NOMO-1 treated with dmso at 0.1 percent for 144 hours (cell line): ENCODE data around the gene ZNF557.

Source experiments
- DNase-seq: peaks from one replicate; lab custom pipeline; 2025; ENCODE audit not compliant: unreplicated experiment; lab: John Stamatoyannopoulos, UW

ZNF557 gene

DNA sequence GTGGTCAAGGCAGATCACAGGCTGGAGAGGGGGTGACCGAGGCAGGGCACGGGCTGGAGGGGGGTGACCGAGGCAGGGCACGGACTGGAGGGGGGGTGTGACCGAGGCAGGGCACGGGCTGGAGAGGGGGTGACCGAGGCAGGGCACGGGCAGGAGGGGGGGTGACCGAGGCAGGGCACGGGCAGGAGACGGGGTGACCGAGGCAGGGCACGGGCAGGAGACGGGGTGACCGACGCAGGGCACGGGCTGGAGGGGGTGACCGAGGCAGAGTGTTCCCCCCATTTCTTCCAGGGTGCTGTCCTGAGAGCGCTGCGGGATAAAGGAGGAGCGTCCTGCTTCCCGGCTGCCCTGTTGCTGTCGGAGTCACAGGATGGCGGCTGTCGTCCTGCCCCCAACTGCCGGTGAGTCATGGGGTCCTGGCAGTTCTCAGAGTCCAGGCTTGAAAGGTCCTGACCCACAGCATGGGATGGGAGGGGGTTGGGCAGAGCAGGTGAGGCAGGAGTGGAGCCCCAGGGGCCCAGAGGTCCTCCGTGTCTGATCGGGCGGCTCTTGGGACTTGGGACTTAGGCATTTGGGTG is 5.3 kb downstream of the ZNF557 start:
- no peak for DNase-seq

DNA sequence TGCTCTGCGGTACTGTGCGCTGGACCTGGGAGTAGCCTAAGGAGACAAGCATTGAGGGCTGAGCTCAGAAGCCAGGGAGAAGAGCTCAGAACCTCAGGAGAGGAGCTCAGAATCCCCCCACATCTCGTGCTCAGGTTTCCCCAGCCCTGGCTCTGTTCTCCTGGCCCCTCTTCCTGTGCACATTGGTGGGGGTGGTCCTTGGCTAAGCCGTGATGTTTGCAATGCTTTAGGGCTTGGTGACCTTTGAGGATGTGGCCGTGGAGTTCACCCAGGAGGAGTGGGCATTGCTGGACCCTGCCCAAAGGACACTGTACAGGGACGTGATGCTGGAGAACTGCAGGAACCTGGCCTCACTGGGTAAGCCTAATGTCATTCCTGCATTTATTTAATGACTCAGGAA is 6.6 kb downstream of the ZNF557 start:
- no peak for DNase-seq

- no peak for DNase-seq
Observed at GRCh38 chr19:7078008-7078407, 8.5 kb downstream of the ZNF557 start.

DNA sequence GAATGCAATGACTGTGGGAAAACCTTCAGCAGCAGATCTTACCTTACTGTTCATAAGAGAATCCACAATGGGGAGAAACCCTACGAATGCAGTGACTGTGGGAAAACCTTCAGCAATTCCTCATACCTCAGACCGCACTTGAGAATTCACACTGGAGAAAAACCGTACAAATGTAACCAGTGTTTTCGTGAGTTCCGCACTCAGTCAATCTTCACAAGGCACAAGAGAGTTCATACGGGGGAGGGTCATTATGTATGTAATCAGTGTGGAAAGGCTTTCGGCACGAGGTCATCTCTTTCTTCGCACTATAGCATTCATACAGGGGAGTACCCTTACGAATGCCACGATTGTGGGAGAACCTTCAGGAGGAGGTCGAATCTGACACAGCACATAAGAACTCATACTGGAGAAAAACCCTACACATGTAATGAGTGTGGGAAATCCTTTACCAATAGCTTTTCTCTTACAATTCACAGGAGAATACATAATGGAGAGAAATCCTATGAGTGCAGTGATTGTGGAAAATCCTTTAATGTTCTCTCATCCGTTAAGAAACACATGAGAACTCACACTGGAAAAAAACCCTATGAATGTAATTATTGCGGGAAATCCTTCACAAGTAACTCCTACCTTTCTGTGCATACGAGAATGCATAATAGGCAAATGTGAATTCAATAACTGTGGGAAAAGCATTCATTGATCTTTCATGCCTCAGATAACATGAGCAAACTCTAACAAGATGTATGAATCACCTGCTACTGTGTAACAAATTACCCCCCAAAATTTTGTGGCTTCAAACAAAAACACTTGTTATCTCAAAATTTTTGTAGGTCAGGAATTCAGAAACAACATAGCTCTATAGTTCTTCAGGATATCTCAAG is 13.8 kb downstream of the ZNF557 start:
- DNase-seq: no peak

DNA sequence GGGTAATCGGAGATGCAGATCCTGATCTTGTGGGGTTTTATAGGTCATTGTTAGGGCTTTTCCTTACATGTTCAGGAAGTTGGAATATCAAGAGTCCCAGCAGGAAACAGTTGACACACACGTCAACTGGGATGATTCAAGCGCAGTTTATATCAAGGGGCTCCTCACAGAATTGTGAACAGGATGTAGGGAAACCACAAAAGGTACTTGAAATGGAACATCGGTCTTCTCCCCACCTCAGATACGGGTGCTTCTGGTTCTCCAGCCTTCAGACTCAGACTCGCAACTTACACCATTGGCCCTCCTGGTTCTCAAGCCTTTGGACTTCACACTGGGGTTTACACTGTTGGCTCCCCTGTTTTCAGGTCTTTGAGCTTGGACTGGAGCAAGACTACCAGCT is 19.5 kb downstream of the ZNF557 start:
- DNase-seq: no peak

DNA sequence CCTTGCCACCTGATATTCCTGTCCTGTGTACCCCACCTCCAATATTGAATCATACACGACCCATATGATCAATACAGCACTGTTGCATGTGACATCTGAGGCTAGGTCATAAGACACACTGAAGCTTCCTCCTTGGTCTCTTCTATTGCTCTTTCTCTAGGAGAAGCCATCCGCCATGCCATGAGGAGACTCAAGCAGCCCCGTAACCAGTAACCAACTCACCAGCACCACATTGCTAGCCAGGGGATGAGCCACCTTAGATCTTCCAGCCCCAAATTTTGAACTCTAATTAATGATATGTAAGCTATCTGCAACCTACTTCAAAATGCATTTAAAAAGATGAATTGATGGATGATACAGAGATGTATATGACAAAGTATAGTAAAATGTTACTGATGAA is 28.6 kb downstream of the ZNF557 start:
- no peak for DNase-seq

DNA sequence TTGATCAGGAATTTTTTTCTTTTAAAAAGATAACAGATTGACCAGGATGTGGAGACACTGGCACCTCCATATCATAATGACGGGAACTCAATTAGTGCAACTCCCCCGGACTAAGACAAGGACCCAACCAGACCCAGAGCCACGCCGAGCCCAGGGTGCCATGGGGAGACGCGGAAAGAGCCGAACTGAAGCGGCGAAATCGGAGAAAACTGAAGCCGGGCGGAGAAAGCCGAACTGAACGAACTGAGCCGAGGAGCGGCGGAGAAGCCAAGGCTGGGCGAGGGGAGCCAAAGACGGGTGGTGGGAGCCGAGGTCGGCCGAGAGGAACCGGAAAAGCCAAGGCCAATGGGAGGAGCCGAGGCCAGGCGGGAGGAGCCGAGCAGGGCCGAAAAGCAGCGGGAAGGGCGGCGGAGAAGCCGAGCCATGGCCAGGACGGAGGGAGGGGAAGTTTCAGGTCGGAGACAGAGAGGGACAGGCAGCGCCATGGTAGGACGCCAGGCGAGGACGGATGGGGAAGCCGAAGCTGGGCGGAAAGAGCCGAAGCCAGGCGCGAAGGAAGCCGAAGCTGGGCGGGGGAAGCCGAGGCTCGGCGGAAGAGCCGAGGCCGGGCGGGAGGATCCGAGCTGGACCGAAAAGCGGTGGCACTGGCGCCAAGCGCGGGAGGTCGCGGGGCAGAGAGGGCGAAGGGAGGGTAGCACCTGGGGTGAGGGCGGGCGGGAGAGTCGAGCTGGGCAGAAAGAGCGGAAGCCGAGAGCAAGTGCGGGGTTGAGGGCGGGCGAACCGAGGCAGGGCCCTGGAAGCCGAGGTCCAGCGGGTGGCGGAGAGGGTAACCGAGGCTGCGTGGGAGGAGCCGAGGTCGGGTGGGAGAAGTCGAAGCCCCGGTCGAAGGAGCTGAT is 29.4 kb downstream of the ZNF557 start:
- DNase-seq: peak; percentile 94

GRCh38 chr19:7099597-7099921 is 30.1 kb downstream of the ZNF557 start:
- no peak for DNase-seq

GRCh38 chr19:7101498-7102253 is 32.2 kb downstream of the ZNF557 start:
- no peak for DNase-seq

DNA sequence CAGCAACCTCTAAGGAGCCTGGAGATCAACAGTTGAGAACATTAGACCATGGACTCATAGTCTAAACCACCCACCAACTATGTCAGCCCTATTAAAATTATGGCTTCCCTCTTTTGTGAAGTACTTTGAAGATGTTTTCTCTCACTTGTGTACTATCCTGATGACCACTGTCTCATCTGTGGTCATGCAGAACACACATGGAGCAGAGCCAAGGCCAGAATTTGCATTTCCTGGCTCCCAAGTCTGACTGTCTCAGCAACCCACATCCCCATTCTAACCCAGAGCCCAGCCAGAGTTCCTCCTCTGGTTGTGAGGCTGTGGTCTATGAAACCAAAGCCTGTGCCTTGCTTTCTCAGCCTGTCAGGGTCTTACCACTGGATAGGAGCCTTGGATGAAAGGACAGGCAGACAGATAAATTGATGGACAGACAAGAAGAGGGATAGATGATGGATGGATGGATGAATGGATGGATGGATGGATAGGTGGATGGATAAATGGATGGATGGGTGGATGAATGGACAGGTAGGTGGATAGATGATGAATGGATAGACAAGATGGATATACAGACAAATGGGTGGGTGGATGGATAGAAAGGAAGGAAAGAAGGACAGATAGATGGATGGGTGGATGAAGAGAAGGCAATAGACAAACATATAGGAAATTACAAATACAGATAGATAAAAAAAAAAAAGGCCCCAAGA is 35.4 kb downstream of the ZNF557 start:
- no peak for DNase-seq

DNA sequence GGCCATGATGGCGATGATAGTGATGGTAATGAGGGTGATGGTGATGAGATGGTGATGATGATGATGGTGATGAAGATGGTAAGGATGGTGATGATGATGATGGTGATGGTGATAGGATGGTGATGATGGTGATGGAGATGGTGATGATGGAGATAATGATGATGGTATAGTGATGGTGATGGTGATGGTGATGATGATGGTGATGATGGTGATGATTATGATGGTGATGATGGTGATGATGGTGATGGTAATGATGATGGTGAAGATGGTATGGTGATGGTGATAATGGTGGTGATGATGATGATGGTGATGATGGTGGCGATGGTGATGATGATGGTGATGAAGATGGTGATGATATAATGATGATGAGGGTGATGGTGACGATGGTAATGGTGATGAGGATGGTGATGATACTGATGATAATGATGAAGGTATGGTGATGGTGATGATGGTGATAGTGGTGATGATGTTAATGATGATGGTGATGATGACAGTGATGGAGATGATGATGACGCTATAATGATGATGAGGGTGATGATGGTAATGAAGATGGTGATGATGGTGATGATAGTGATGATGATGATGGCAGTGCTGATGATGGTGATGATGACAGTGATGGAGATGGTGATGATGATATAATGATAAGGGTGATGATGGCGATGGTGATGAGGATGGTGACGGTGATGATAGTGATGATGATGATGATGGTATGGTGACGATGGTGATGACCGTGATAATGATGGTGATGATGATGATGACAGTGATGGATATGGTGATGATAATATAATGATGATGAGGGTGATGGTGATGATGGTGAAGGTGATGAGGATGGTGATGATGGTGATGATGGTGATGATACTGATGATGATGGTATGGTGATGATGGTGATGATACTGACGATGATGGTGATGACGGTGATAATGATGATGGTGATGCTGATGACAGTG is 37.5 kb downstream of the ZNF557 start:
- no peak for DNase-seq

DNA sequence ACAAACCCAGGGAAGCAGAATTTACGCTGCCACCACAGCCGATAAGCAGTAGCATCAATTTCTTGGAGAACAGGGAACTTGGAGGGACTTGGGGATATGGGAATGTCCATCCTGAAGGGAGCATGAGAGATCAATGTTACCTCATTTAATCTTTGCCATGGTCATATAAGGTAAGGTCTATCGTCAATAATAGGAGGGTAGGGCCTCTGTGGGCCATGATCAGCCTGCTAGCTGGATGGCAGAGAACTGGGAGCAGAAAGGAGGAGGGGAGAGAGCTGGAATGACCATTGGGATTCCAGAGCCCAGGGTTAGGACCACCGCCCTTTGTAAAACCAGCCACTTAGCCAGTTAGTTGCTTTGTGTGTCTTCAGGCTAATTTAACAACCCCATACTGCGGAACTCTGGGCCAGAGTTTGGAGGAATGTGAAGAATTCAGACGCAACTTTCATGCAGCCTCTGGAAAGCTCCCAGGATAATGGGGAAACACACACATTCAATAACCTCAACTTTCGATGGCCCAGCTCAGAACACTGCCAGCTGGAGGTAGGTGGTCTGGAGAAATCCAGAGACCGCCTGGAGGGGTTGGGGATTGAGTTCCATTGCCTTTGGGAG is 40.3 kb downstream of the ZNF557 start:
- no peak for DNase-seq

GRCh38 chr19:7112675-7113074 is 43.2 kb downstream of the ZNF557 start:
- DNase-seq: no peak

DNA sequence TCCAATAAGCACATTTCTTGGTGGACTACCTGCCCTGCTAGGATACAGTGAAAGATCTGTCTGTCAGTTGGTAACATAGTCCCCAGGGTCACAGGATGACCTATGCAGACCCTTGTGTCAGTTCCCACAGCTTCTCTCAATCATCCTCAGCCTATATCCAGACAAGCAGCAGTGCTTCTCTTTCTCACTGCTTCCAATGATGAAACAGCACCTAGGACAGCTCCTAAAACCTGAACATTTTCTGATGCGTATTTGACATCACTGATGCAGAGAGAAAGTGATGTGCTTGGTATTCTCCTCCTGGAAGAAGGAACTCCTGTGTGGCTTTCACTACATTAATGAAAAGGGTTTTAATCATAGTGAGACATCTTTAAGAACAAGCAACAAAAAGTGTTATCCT is 43.7 kb downstream of the ZNF557 start:
- DNase-seq: no peak

DNA sequence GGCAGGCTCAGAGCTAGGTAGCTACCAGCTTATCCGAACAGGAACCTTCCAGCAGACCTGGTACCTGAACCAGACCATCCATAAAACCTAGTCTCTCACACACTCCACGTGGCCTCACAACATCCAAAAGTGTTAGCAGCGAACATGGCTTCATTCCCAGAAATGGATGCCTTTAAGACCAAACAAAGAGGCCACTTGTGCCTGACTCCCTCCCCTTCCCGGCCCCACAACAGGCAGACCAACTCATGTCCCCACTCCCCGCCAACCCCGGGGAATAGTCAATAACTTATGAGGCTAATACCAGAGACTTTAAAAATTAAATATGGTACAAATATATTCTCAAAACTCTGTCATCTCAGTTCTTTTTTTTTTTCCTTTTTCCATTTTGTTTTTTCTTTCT is 46.2 kb downstream of the ZNF557 start:
- no peak for DNase-seq

DNA sequence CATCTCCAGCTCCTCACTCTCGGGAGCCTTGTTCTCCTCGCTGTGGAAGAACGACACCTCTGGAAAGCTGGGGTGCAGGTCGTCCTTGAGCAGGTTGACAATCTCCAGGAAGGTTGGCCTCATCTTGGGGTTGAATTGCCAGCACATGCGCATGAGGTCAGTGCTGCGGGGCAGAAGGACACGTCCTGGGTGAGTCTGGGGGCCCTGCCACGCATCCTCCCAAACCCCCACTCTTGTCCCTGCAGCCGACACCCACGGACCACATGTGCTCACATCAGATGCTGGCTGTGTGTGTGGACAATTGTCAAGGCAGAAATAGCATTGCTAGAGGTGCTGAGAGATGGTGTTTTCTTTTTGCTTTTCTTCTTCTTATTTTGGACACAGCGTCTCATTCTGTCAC is 47.7 kb downstream of the ZNF557 start:
- no peak for DNase-seq

- no peak for DNase-seq
Observed at GRCh38 chr19:7119582-7119981, 50.1 kb downstream of the ZNF557 start.

GRCh38 chr19:7120499-7120898 is 51.0 kb downstream of the ZNF557 start:
- no peak for DNase-seq

DNA sequence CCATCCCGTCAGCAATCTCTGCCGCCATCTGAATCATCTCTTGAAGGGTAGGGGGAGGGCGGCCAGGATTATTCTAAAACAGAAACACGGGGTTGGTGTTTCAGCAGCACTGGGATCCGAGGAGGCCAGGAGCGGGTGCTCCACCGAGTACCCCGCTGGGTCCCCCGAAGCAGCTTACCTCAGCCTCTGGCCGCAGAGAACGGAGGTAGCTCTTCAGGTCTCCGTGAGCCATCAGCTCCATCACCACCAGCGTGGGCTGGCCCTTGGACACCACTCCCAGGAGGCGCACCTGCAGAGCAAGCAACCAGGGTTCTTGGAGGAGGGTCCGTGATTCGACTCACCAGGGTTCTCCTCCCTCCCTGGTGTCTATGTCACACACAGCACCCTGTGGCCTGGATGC is 53.2 kb downstream of the ZNF557 start:
- no peak for DNase-seq
